HS-5 (cell line): ENCODE results near the gene RRP36.

Source experiments
- DNase-seq: peaks from one replicate; pipeline ENCODE4 v3.0.0-alpha.2; 2012; ENCODE audit warnings: low read depth

The RRP36 gene

GRCh38 chr6:43007126-43007525, 14.3 kb upstream of the RRP36 start:
- no peak for DNase-seq

GRCh38 chr6:43009124-43009523, 12.3 kb upstream of the RRP36 start:
- no peak for DNase-seq

- DNase-seq = no peak
These were observed 10.2 kb upstream of the RRP36 start for GRCh38 chr6:43011207-43011606.

GRCh38 chr6:43012364-43012763, 9.1 kb upstream of the RRP36 start:
- DNase-seq = no peak

- peak; percentile 8 for DNase-seq
These were observed 8.2 kb upstream of the RRP36 start for GRCh38 chr6:43013097-43013842.

- DNase-seq = peak; percentile 98
These were observed 7.5 kb upstream of the RRP36 start, which contains the start of the genes KLHDC3 and MEA1 for GRCh38 chr6:43013843-43014433. KLHDC3 (plus strand) TSS chr6:43014249; CDS start chr6:43017193, 2,944 bp downstream. MEA1 (minus strand) TSS chr6:43013946; CDS start chr6:43013813, 133 bp downstream.

GRCh38 chr6:43014434-43014909, 7.0 kb upstream of the RRP36 start:
- DNase-seq = no peak

- DNase-seq = no peak
These were observed 5.1 kb upstream of the RRP36 start for GRCh38 chr6:43016176-43016942.

GRCh38 chr6:43016943-43017334, 4.5 kb upstream of the RRP36 start:
- DNase-seq = no peak

GRCh38 chr6:43019152-43019551, 2.3 kb upstream of the RRP36 start:
- no peak for DNase-seq

- no peak for DNase-seq
These were observed 1.2 kb upstream of the RRP36 start for GRCh38 chr6:43020052-43020705.

GRCh38 chr6:43020847-43021246, 576 bp upstream of the RRP36 start:
- no peak for DNase-seq

- DNase-seq = no peak
These were observed 3.0 kb downstream of the RRP36 start for GRCh38 chr6:43024436-43024835.

- no peak for DNase-seq
These were observed 4.9 kb downstream of the RRP36 start for GRCh38 chr6:43026365-43026764.

GRCh38 chr6:43029120-43029519, 7.7 kb downstream of the RRP36 start:
- no peak for DNase-seq

GRCh38 chr6:43032326-43032725, 10.9 kb downstream of the RRP36 start:
- no peak for DNase-seq

- DNase-seq = no peak
These were observed 12.2 kb downstream of the RRP36 start for GRCh38 chr6:43033496-43034189.

GRCh38 chr6:43034190-43034525, 12.7 kb downstream of the RRP36 start:
- DNase-seq = no peak

- no peak for DNase-seq
These were observed 14.2 kb downstream of the RRP36 start for GRCh38 chr6:43035495-43036194.

GRCh38 chr6:43036712-43037111, 15.3 kb downstream of the RRP36 start:
- DNase-seq = no peak

GRCh38 chr6:43037197-43037596, 15.8 kb downstream of the RRP36 start:
- DNase-seq = no peak
